Rectal smooth muscle tissue (tissue), 1 donor: ENCODE measurements around the gene PARD3.
"Not testable (repeated sequence)": the region's sequence is repeated elsewhere in the genome, so short reads cannot be mapped to it uniquely, and the experiment has no call there.

ENCODE experiments used
- H3K27ac ChIP-seq: one replicate; pipeline ENCODE4 v1.7.0; 2013; ENCODE audit warnings: low read depth, low read length, inconsistent platforms
- H3K27me3 ChIP-seq: one replicate; pipeline ENCODE4 v1.7.0; 2013; ENCODE audit warnings: low read length; ENCODE audit not compliant: control insufficient read depth, insufficient read depth
- H3K36me3 ChIP-seq: one replicate; pipeline ENCODE4 v1.7.0; 2013; ENCODE audit warnings: low read length; ENCODE audit not compliant: control insufficient read depth, insufficient read depth
- H3K4me1 ChIP-seq: one replicate; pipeline ENCODE4 v1.7.0; 2013; ENCODE audit warnings: low read length; ENCODE audit not compliant: control insufficient read depth, insufficient read depth
- H3K4me3 ChIP-seq: one replicate; pipeline ENCODE4 v1.7.0; 2013; ENCODE audit warnings: low read length
- H3K9ac ChIP-seq: one replicate; pipeline ENCODE4 v1.7.0; 2013; ENCODE audit warnings: low read length

Gene PARD3

GRCh38 chr10:34709637-34710390 is 105.3 kb downstream of the PARD3 start:
- no peak overlapping the region for H3K9ac ChIP-seq
- peaks cover 18% of the 10 kb centered on the region for H3K4me1 ChIP-seq
- no peaks in the 10 kb centered on the region for H3K36me3 ChIP-seq
- H3K27ac ChIP-seq: no peak overlapping the region
- no peaks in the 10 kb centered on the region for H3K27me3 ChIP-seq
- H3K4me3 ChIP-seq: no peak overlapping the region

DNA sequence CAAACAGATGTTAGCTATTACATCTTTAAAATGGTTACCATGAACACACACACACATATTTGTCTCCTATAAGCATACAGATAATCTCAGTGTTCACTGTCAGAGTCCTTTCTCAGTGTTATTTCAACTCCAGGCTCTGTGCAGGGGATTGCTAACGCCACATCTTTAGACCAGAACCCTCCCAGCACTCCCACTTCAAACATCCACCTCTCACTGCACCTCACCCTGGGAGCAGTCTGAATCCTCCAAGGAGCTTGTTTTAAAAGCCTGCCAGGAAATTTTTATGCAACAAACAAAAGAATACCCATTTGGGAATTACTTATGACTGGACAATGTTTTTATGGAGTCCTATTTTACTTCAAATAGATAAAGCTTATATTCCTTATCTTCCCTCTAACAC is 107.4 kb downstream of the PARD3 start:
- H3K4me1 ChIP-seq: peaks cover 28% of the 10 kb centered on the region

DNA sequence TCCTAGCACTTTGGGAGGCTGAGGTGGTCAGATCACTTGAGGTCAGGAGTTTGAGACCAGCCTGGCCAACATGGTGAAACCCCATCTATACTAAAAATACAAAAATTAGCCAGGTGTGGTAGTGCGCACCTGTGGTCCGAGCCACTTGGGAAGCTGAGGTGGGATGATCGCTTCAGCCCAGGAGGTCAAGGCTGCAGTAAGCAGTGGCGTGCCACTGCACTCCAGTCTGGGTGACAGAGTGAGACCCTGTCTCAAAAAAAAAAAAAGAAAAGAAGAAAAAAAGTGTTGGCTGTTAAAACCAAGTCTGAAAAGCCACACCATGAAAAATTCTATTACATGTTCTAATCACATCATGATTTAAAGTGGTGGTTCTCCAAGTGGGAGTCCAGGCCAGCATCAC is 108.1 kb downstream of the PARD3 start:
- not testable (repeated sequence) for H3K9ac ChIP-seq, H3K36me3 ChIP-seq, H3K4me3 ChIP-seq, H3K27me3 ChIP-seq
- peak overlapping the region; percentile 6 for H3K27ac ChIP-seq
- H3K4me1 ChIP-seq: peaks cover 28% of the 10 kb centered on the region

More for the DNA sequence above, 107.4 kb downstream of the PARD3 start:
- Histone ChIP-seq H3K27me3 (no peaks in the 10 kb centered on the region), H3K9ac (no peak overlapping the region), H3K36me3 (no peaks in the 10 kb centered on the region), H3K27ac (no peak overlapping the region), H3K4me3 (no peak overlapping the region)

GRCh38 chr10:34706147-34706546 is 108.9 kb downstream of the PARD3 start:
- Histone ChIP-seq H3K4me1 (peaks cover 23% of the 10 kb centered on the region), H3K27me3 (no peaks in the 10 kb centered on the region), H3K36me3 (no peaks in the 10 kb centered on the region), H3K9ac (no peak overlapping the region), H3K4me3 (no peak overlapping the region), H3K27ac (peak overlapping the region; percentile 34)

DNA sequence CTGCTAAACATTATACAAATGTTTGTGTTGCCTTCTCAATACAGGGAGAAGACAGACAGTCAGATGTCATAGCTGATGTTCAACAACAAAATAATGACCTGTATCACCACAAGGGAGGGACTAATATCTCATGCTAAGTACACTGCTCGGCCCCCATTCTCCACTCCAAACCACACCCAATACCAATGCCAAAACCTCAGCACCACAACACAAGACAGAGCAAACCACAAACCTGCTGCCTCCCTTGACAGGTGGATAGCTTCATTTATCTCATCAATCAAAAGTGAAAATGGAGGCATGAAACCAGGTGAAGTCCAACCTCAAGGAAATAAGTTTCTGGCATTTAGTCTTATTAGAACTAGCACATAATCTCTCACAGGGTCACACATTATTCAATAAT is 109.5 kb downstream of the PARD3 start:
- Histone ChIP-seq H3K9ac (no peak overlapping the region), H3K27ac (no peak overlapping the region), H3K4me1 (peaks cover 19% of the 10 kb centered on the region), H3K27me3 (no peaks in the 10 kb centered on the region), H3K36me3 (no peaks in the 10 kb centered on the region), H3K4me3 (no peak overlapping the region)

- H3K4me3 ChIP-seq: no peak overlapping the region
- peaks cover 19% of the 10 kb centered on the region for H3K4me1 ChIP-seq
- H3K9ac ChIP-seq: no peak overlapping the region
- H3K36me3 ChIP-seq: no peaks in the 10 kb centered on the region
- no peak overlapping the region for H3K27ac ChIP-seq
- H3K27me3 ChIP-seq: no peaks in the 10 kb centered on the region
Observed at GRCh38 chr10:34704526-34705184, 110.4 kb downstream of the PARD3 start.

DNA sequence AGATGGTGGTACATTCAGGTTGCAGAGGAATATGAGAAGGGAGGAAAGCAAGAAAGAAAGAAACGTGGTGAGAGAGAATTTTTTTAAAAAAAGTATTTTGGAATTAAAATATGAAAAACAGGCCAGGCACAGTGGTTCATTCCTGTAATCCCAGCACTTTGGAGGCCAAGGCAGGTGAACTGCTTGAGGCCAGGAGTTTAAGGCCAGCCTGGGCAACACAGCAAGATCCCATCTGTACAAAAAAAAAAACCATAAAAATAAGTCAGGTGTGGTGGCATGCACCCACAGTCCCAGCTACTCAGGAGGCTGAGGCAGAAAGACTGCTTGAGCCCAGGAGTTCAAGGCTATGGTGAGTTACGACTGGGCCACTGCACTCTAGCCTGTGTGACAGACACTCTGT is 112.1 kb downstream of the PARD3 start:
- Histone ChIP-seq H3K4me1 (peaks cover 19% of the 10 kb centered on the region), H3K27me3 (no peaks in the 10 kb centered on the region), H3K36me3 (no peaks in the 10 kb centered on the region), H3K4me3 (no peak overlapping the region), H3K27ac (no peak overlapping the region), H3K9ac (no peak overlapping the region)

- Histone ChIP-seq H3K4me3 (no peak overlapping the region), H3K27ac (peak overlapping the region; percentile 48), H3K36me3 (no peaks in the 10 kb centered on the region), H3K4me1 (peaks cover 15% of the 10 kb centered on the region), H3K9ac (no peak overlapping the region), H3K27me3 (no peaks in the 10 kb centered on the region)
Observed at GRCh38 chr10:34702093-34702937, 112.8 kb downstream of the PARD3 start.

- H3K36me3 ChIP-seq: no peaks in the 10 kb centered on the region
- H3K27ac ChIP-seq: no peak overlapping the region
- H3K4me3 ChIP-seq: no peak overlapping the region
- peaks cover 16% of the 10 kb centered on the region for H3K4me1 ChIP-seq
- no peak overlapping the region for H3K9ac ChIP-seq
- H3K27me3 ChIP-seq: no peaks in the 10 kb centered on the region
Observed at GRCh38 chr10:34701194-34701593, 113.9 kb downstream of the PARD3 start.

GRCh38 chr10:34700752-34701151 is 114.3 kb downstream of the PARD3 start:
- H3K4me1 ChIP-seq: peaks cover 17% of the 10 kb centered on the region
- not testable (repeated sequence) for H3K27me3 ChIP-seq

DNA sequence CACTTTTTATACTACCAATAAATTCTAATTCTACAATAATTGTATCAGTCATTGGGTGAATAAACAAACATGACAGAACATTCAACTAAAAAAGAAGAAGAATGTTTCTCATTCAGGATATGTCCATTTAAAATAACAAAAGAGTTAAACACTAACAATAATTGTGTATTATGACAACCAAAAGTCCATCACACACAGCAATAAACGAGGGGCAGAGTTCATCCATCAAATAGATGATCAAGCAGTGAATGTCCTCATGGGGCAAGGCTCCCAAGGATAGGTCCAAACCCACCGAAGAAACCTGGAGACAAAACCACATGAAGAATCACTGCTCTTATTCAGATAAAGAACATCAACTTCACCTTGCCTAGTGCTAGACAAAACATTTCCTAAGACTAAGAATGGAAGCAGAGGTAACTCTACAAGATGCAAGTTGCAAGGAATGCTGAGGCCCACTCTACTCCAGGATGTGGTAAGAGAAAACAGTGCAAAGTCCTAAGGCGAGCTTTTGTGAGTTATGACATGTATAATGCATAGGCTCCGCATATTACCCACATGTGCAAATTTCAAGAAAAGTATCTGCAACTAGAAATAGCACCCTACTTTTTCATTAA is 115.1 kb downstream of the PARD3 start:
- H3K27ac ChIP-seq: no peak overlapping the region
- H3K4me1 ChIP-seq: peaks cover 17% of the 10 kb centered on the region
- no peak overlapping the region for H3K4me3 ChIP-seq

More at GRCh38 chr10:34700752-34701151, 114.3 kb downstream of the PARD3 start:
- H3K4me3 ChIP-seq, H3K27ac ChIP-seq, H3K9ac ChIP-seq, H3K36me3 ChIP-seq: not testable (repeated sequence)

GRCh38 chr10:34698979-34699378 is 116.1 kb downstream of the PARD3 start:
- Histone ChIP-seq H3K4me1 (peaks cover 15% of the 10 kb centered on the region), H3K9ac (no peak overlapping the region), H3K4me3 (no peak overlapping the region), H3K36me3 (peaks cover 3% of the 10 kb centered on the region), H3K27me3 (no peaks in the 10 kb centered on the region), H3K27ac (no peak overlapping the region)

More for the DNA sequence above, 115.1 kb downstream of the PARD3 start:
- Histone ChIP-seq H3K27me3 (no peaks in the 10 kb centered on the region), H3K9ac (no peak overlapping the region), H3K36me3 (peaks cover 3% of the 10 kb centered on the region)
